ENCODE measurements around the gene SNAPC2. TPM values are rescaled to one million over a fixed set of nuclear protein-coding genes. Genes with fewer than 3 reads are reported as not detected.
A peak's percentile ranks its signal among the peaks of the same experiment; 100 is the strongest.

SNAPC2 gene
- total and polyA plus RNA-seq, 2 of the 13 experiments (the other 11 are each of a cell fraction or from before 2014, with no cell fraction given) = 10.2 to 12.7 TPM

GRCh38 chr19:7897292-7897691 is 22.8 kb upstream of the SNAPC2 start (continued):
- no peak for TF ChIP-seq AFF4 (CRISPR knock-in tag; IDR thresholded peaks at IDR 0.05)
- no peak for TF ChIP-seq ZNF230 (CRISPR knock-in tag; IDR thresholded peaks at IDR 0.05)
- no peak for TF ChIP-seq RNF2 (conservative IDR thresholded peaks at IDR 0.05; ENCODE audit: low read depth)
- no peak for TF ChIP-seq RBM39 (IDR thresholded peaks at IDR 0.05; ENCODE audit: low read depth, low read length, poor library complexity, severe bottlenecking)
- TF ChIP-seq CCAR2 (optimal IDR thresholded peaks at IDR 0.05; ENCODE audit: low read depth, low read length) = no peak
- TF ChIP-seq ZNF337 (CRISPR knock-in tag; IDR thresholded peaks at IDR 0.05; ENCODE audit: borderline replicate concordance, low read depth) = no peak
- TF ChIP-seq CREM (IDR thresholded peaks at IDR 0.05) = no peak
- no peak for TF ChIP-seq CREM (CRISPR knock-in tag; IDR thresholded peaks at IDR 0.05)
- no peak for TF ChIP-seq ZNF414 (CRISPR knock-in tag; IDR thresholded peaks at IDR 0.05)
- TF ChIP-seq PAF1 (CRISPR knock-in tag; IDR thresholded peaks at IDR 0.05) = no peak
- TF ChIP-seq PHF5A (CRISPR knock-in tag; IDR thresholded peaks at IDR 0.05; ENCODE audit: low read depth, unreplicated experiment) = no peak
- 0 out of 2 replicates have a peak, but pooled peaks have one; percentile 33 for TF ChIP-seq ZNF142 (CRISPR knock-in tag; IDR thresholded peaks at IDR 0.05)
- no peak for TF ChIP-seq DNMT3B (CRISPR knock-in tag; conservative IDR thresholded peaks at IDR 0.05)
- TF ChIP-seq CENPT (CRISPR knock-in tag; IDR thresholded peaks at IDR 0.05; ENCODE audit: low read depth) = no peak
- TF ChIP-seq ZMYM4 (CRISPR knock-in tag; IDR thresholded peaks at IDR 0.05) = peak; percentile 54; the same call in 1 of the 2 replicates
- no peak for TF ChIP-seq ARNT2 (CRISPR knock-in tag; IDR thresholded peaks at IDR 0.05; ENCODE audit: low read depth)
- TF ChIP-seq ATM (IDR thresholded peaks at IDR 0.05; ENCODE audit: borderline replicate concordance) = no peak
- no peak for TF ChIP-seq TMF1 (CRISPR knock-in tag; IDR thresholded peaks at IDR 0.05; ENCODE audit: low read depth)
- TF ChIP-seq FOXK1 (CRISPR knock-in tag; IDR thresholded peaks at IDR 0.05; ENCODE audit: borderline replicate concordance, low read depth) = no peak; the same call in 1 of the 2 replicates
- no peak for TF ChIP-seq RORA (CRISPR knock-in tag; IDR thresholded peaks at IDR 0.05)
- no peak for TF ChIP-seq HDAC6 (IDR thresholded peaks at IDR 0.05; ENCODE audit: low read depth, low read length)
- no peak for TF ChIP-seq ZFX (CRISPR knock-in tag; IDR thresholded peaks at IDR 0.05; ENCODE audit: low read depth)
